Measurements from ENCODE around the gene HMHB1. TPM values are rescaled to one million over a fixed set of nuclear protein-coding genes. Genes with fewer than 3 reads are reported as not detected.
"Not testable (repeated sequence)": the region's sequence is repeated elsewhere in the genome, so short reads cannot be mapped to it uniquely, and the experiment has no call there.

HMHB1 gene
- total RNA-seq, 1 experiment from 2014 or later = not detected

- no peaks in the 10 kb centered on the region for H3K36me3 Mint-ChIP-seq (ENCODE audit: insufficient read depth in 1 of 3, low read depth in 3 of 3)
- Histone ChIP-seq H3K23me2 (ENCODE audit: insufficient read length, low read depth, low read length, poor library complexity, severe bottlenecking) (no peaks in the 10 kb centered on the region), H3K79me1 (ENCODE audit: insufficient read depth, low read depth, low read length, poor library complexity, severe bottlenecking) (no peaks in the 10 kb centered on the region), H3K27me3 (ENCODE audit: insufficient read depth, low read length) (no peaks in the 10 kb centered on the region), H2BK5ac (ENCODE audit: insufficient read length, low read length) (no peak overlapping the region), H2BK20ac (ENCODE audit: low read depth, low read length, poor library complexity, severe bottlenecking) (no peak overlapping the region), H3K14ac (ENCODE audit: insufficient read depth, low read length) (no peak overlapping the region), H4K5ac (ENCODE audit: insufficient read length, low read depth, low read length) (no peak overlapping the region), H3K4me1 (ENCODE audit: insufficient read depth, low read length) (no peaks in the 10 kb centered on the region), H3K27ac (ENCODE audit: insufficient read length, low read depth, low read length) (no peak overlapping the region), H3K18ac (ENCODE audit: insufficient read length, low read depth, low read length) (no peak overlapping the region), H3K9me3 (ENCODE audit: control insufficient read depth, low read depth, low read length) (no peaks in the 10 kb centered on the region), H2BK120ac (ENCODE audit: low read depth, low read length, poor library complexity, severe bottlenecking) (no peak overlapping the region), H3K4me2 (ENCODE audit: insufficient read depth, insufficient read length, low read length) (no peak overlapping the region), H3K9ac (ENCODE audit: extremely low read depth, insufficient read length, low read length) (no peak overlapping the region), H2AFZ (ENCODE audit: low read length) (no peak overlapping the region), H4K91ac (ENCODE audit: insufficient read length, low read depth, low read length) (no peak overlapping the region), H3K23ac (ENCODE audit: insufficient read length, low read depth, low read length) (no peak overlapping the region), H2BK12ac (ENCODE audit: insufficient read length, low read depth, low read length) (no peak overlapping the region), H3K4ac (ENCODE audit: low read depth, low read length) (no peak overlapping the region), H4K8ac (replicated peaks; ENCODE audit: insufficient read length, low read depth, low read length) (no peak overlapping the region), H3K56ac (ENCODE audit: insufficient read length, low read depth, low read length) (no peak overlapping the region), H3K79me2 (ENCODE audit: insufficient read depth, low read length) (no peaks in the 10 kb centered on the region), H3T11ph (ENCODE audit: low read length) (no peak overlapping the region), H4K20me1 (ENCODE audit: control insufficient read depth, insufficient read depth, insufficient read length) (no peaks in the 10 kb centered on the region), H2BK15ac (ENCODE audit: low read depth, low read length) (no peak overlapping the region), H2AK5ac (ENCODE audit: insufficient read length, low read length) (no peak overlapping the region)
- H3K9me3 Mint-ChIP-seq = no peaks in the 10 kb centered on the region
- no peaks in the 10 kb centered on the region for H3K27me3 Mint-ChIP-seq (ENCODE audit: low read depth)
- DNase-seq = no peak
- no peaks in the 10 kb centered on the region; a peak in 1 of 4 replicates for H3K4me1 Mint-ChIP-seq
- H3K4me3 Mint-ChIP-seq = no peak overlapping the region
- TF ChIP-seq CTCF (conservative IDR thresholded peaks at IDR 0.05) = no peak
- WGBS (ENCODE audit: extremely low coverage, insufficient read length, low lambda C conversion rate) = no CpG with 5 or more reads among the region's 1 CpG
- no peak overlapping the region for H3K27ac Mint-ChIP-seq
Measured at GRCh38 chr5:143807401-143807800, 4.6 kb upstream of the HMHB1 start.

- H2BK5ac ChIP-seq (ENCODE audit: insufficient read length, low read length); H3K9ac ChIP-seq (ENCODE audit: extremely low read depth, insufficient read length, low read length); H4K8ac ChIP-seq (replicated peaks; ENCODE audit: insufficient read length, low read depth, low read length); H3K79me2 ChIP-seq (ENCODE audit: insufficient read depth, low read length); H4K20me1 ChIP-seq (ENCODE audit: control insufficient read depth, insufficient read depth, insufficient read length); H3K27ac Mint-ChIP-seq; H2BK120ac ChIP-seq (ENCODE audit: low read depth, low read length, poor library complexity, severe bottlenecking); H3K27me3 Mint-ChIP-seq (ENCODE audit: low read depth); H3K9me3 ChIP-seq (ENCODE audit: control insufficient read depth, low read depth, low read length); H4K5ac ChIP-seq (ENCODE audit: insufficient read length, low read depth, low read length); H2AFZ ChIP-seq (ENCODE audit: low read length); H3K27me3 ChIP-seq (ENCODE audit: insufficient read depth, low read length); H2AK5ac ChIP-seq (ENCODE audit: insufficient read length, low read length); H2BK12ac ChIP-seq (ENCODE audit: insufficient read length, low read depth, low read length); H3K56ac ChIP-seq (ENCODE audit: insufficient read length, low read depth, low read length); H3K18ac ChIP-seq (ENCODE audit: insufficient read length, low read depth, low read length); H3K9me3 Mint-ChIP-seq; H3K23ac ChIP-seq (ENCODE audit: insufficient read length, low read depth, low read length); H3K4me1 Mint-ChIP-seq; H3K4ac ChIP-seq (ENCODE audit: low read depth, low read length); DNase-seq; H3K23me2 ChIP-seq (ENCODE audit: insufficient read length, low read depth, low read length, poor library complexity, severe bottlenecking); H3T11ph ChIP-seq (ENCODE audit: low read length); H3K4me3 Mint-ChIP-seq; H2BK15ac ChIP-seq (ENCODE audit: low read depth, low read length); H2BK20ac ChIP-seq (ENCODE audit: low read depth, low read length, poor library complexity, severe bottlenecking); H3K4me1 ChIP-seq (ENCODE audit: insufficient read depth, low read length); H3K27ac ChIP-seq (ENCODE audit: insufficient read length, low read depth, low read length); H3K36me3 Mint-ChIP-seq (ENCODE audit: insufficient read depth in 1 of 3, low read depth in 3 of 3); H3K79me1 ChIP-seq (ENCODE audit: insufficient read depth, low read depth, low read length, poor library complexity, severe bottlenecking); H3K14ac ChIP-seq (ENCODE audit: insufficient read depth, low read length); H4K91ac ChIP-seq (ENCODE audit: insufficient read length, low read depth, low read length); H3K4me2 ChIP-seq (ENCODE audit: insufficient read depth, insufficient read length, low read length): not testable (repeated sequence)
- WGBS (ENCODE audit: extremely low coverage, insufficient read length, low lambda C conversion rate) = no CpG with 5 or more reads among the region's 4 CpGs
Measured at GRCh38 chr5:143816370-143816769, 4.4 kb downstream of the HMHB1 start.

Data from H9 (cell line).